ENCODE data around the gene FOXN4. TPM values are rescaled to one million over a fixed set of nuclear protein-coding genes. Genes with fewer than 3 reads are reported as not detected.

Gene FOXN4
- total and polyA plus RNA-seq, 2 of the 13 experiments (the other 11 are each of a cell fraction or from before 2014, with no cell fraction given) = 0.11 TPM; not detected in 1

DNA sequence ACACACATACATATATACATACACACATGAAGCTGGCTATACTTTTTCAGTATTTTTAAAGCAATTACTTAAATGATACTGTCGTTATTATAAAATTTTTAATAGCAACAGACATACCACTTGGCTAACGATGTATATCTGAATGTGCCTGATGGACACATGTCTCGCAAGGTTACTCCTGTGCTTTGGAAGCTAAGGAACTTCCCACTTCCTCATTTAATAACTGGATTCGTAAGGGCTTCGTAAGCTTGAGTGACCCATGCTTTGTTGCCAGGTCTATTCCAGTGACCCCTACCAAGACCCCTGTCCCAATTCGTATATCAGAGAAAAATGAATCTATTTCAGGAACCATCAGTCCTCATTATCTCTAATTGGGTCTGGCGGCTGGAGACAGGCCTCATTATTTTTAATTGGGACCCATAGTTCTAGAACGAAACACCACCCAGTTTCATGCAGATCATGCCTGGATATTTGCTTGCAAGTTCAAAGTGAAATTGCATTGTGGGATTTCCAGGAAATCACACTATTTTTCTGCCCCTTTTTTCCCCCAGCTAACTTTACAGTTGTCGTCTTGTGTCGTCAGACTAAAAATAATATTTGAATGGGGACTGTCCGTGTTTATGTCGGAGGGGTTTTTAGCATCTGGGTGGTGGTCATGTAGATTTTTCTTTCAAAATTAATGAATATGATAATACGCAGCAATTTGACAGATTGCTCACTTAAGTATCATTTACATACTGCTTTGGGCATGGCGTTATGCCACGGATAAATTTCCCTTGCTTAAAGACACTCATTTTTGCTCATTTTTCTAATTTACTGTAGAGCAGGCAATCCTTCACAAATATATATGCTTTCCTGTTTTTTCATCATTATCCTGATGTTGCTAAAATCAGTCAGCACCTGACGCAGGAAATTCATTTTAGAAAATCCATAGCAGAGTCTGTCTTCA is 21.5 kb upstream of the FOXN4 start:
- H3K27me3 ChIP-seq (ENCODE audit: control insufficient read depth in 1 of 2, insufficient read depth in 2 of 2, low read length in 2 of 2) = peaks cover 0 to 13% of the 10 kb centered on the region in 2 experiments; a peak in 1 of 5 replicates
- H3K79me2 ChIP-seq (ENCODE audit: insufficient read depth, low read length) = no peaks in the 10 kb centered on the region
- H3K9me3 ChIP-seq (ENCODE audit: low read length) = no peaks in the 10 kb centered on the region
- TF ChIP-seq RBM39 (IDR thresholded peaks at IDR 0.05; ENCODE audit: low read depth, low read length, poor library complexity, severe bottlenecking) (no peak), TOPORS (CRISPR knock-in tag; IDR thresholded peaks at IDR 0.05) (no peak), ZNF83 (CRISPR knock-in tag; IDR thresholded peaks at IDR 0.05; ENCODE audit: borderline replicate concordance) (no peak), RARA (CRISPR knock-in tag; IDR thresholded peaks at IDR 0.05) (no peak), HNRNPUL1 (IDR thresholded peaks at IDR 0.05; ENCODE audit: low read depth, low read length) (no peak)
- H4K20me1 ChIP-seq (ENCODE audit: insufficient read depth, low read length) = no peaks in the 10 kb centered on the region
- H3K27ac ChIP-seq (ENCODE audit: extremely low read length, insufficient read depth, low read length) = no peak overlapping the region
- no peak for ATAC-seq
- H3K4me1 ChIP-seq (ENCODE audit: insufficient read depth, low read length) = 0 out of 2 replicates have a peak, but pooled peaks cover 5% of the 10 kb centered on the region
- BruUV-seq (replicated peaks) = no TSS peak
- H3K4me2 ChIP-seq (ENCODE audit: low read depth, low read length) = no peak overlapping the region
- WGBS (ENCODE audit: low lambda C conversion rate) = 62% methylated on average over 16 of the region's 16 CpGs
- in situ Hi-C loops (cut with HindIII; ENCODE audit: extremely low pct_ligation_motif_present, low pct_unique_long_range_greater_than_20kb) (no loop called here), intact Hi-C loops (cut with micrococcal nuclease; ENCODE audit: unreplicated experiment) (no loop called here)
- ChIA-PET POLR2A (no interaction called here), CTCF (ENCODE audit: low intra/inter-chr PET ratio, low total read pairs) (no interaction called here)
- H2AFZ ChIP-seq (ENCODE audit: low read length) = no peak overlapping the region
- H3K36me3 ChIP-seq (replicated peaks in 1 of 2; ENCODE audit: control insufficient read depth in 1 of 2, insufficient read depth in 2 of 2, low read length in 2 of 2) = no peaks in the 10 kb centered on the region
- FAIRE-seq = no peak
- no peak overlapping the region for H3K9ac ChIP-seq (ENCODE audit: insufficient read depth, low read depth, low read length)
- no peak overlapping the region for H3K4me3 ChIP-seq (replicated peaks in 1 of 3; ENCODE audit: insufficient read depth in 1 of 3, low read depth in 2 of 3, low read length in 3 of 3)
- DNase-seq (ENCODE audit: low spot score) = no peak

DNA sequence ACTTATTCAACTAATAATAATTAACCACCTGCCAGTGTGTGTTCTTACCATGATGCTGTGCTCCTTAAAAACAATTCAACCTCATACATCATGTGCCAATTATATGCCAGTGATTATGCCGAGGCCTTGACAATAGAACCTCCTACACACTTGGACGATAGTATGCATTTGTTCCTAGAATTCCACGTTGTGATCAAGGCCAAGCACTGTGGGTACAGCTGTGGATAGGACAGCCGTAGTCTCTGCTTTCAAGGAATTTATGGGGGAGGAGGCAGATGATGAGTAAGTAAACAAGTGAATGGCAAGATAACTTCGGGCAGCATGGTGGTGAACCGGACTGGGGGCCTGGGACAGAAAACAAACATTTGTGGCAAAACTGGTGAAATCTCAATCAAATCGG is 20.6 kb upstream of the FOXN4 start:
- TF ChIP-seq GPN1 (CRISPR knock-in tag; IDR thresholded peaks at IDR 0.05; ENCODE audit: borderline replicate concordance) (no peak), BCL6 (CRISPR knock-in tag; IDR thresholded peaks at IDR 0.05) (peak; percentile 84)
- no peak overlapping the region for H2AFZ ChIP-seq (ENCODE audit: low read length)
- ChIA-PET POLR2A (no interaction called here), CTCF (ENCODE audit: low intra/inter-chr PET ratio, low total read pairs) (no interaction called here)
- intact Hi-C loops (cut with micrococcal nuclease; ENCODE audit: unreplicated experiment) = no loop called here
- no peak overlapping the region for H3K4me2 ChIP-seq (ENCODE audit: low read depth, low read length)
- H3K9ac ChIP-seq (ENCODE audit: insufficient read depth, low read depth, low read length) = no peak overlapping the region
- H3K9me3 ChIP-seq (ENCODE audit: low read length) = no peaks in the 10 kb centered on the region
- no peaks in the 10 kb centered on the region for H4K20me1 ChIP-seq (ENCODE audit: insufficient read depth, low read length)
- 0 out of 2 replicates have a peak, but pooled peaks cover 5% of the 10 kb centered on the region for H3K4me1 ChIP-seq (ENCODE audit: insufficient read depth, low read length)
- no peak overlapping the region for H3K4me3 ChIP-seq (replicated peaks in 1 of 3; ENCODE audit: insufficient read depth in 1 of 3, low read depth in 2 of 3, low read length in 3 of 3)
- H3K36me3 ChIP-seq (replicated peaks in 1 of 2; ENCODE audit: control insufficient read depth in 1 of 2, insufficient read depth in 2 of 2, low read length in 2 of 2) = no peaks in the 10 kb centered on the region
- no peaks in the 10 kb centered on the region for H3K79me2 ChIP-seq (ENCODE audit: insufficient read depth, low read length)
- FAIRE-seq (no peak), ATAC-seq (no peak), DNase-seq (ENCODE audit: low spot score) (no peak)
- BruUV-seq (replicated peaks) = no TSS peak
- no peak overlapping the region for H3K27ac ChIP-seq (ENCODE audit: extremely low read length, insufficient read depth, low read length)
- H3K27me3 ChIP-seq (ENCODE audit: control insufficient read depth in 1 of 2, insufficient read depth in 2 of 2, low read length in 2 of 2) = peaks cover 0 to 13% of the 10 kb centered on the region in 2 experiments; a peak in 1 of 5 replicates
- WGBS (ENCODE audit: low lambda C conversion rate) = 21% methylated on average over 7 of the region's 7 CpGs
- in situ Hi-C loops (cut with HindIII; ENCODE audit: extremely low pct_ligation_motif_present, low pct_unique_long_range_greater_than_20kb) = no loop called here
